PC-9 (cell line): ENCODE measurements around the gene FAM221B. TPM values are rescaled to one million over a fixed set of nuclear protein-coding genes. Genes with fewer than 3 reads are reported as not detected.

Source experiments
- BruUV-seq: library from RNA; stranded (reverse); fragments of 400-500 nt; replicated peaks from 2 replicates; lab custom pipeline; 2021; lab: Mats Ljungman, UMichigan
- CTCF ChIA-PET: fragments of 300-600 bp; sonication (Branson Sonifier 250); formaldehyde crosslinking; loops from one replicate; lab custom pipeline; 2022; ENCODE audit warnings: antibody characterized with exemption; lab: Charles Lee
- POLR2A ChIA-PET: fragments of 300-600 bp; sonication (Branson Sonifier 250); formaldehyde crosslinking; loops from one replicate; lab custom pipeline; 2022; ENCODE audit warnings: antibody characterized with exemption; ENCODE audit not compliant: unreplicated experiment; lab: Charles Lee
- DNase-seq, 2 experiments: peaks; one replicate each; pipeline versions ENCODE4 v3.0.0 to v3.0.0-alpha.2; 2015 to 2022; ENCODE audit warnings: mixed read lengths in 1 of 2
- H2AFZ ChIP-seq: fragments of 200-600 bp; sonication (generic); 2 replicates; pipeline ENCODE4 v1.8.1; 2017; ENCODE audit warnings: antibody characterized with exemption
- H3F3A ChIP-seq: fragments of 200-600 bp; sonication (generic); 2 replicates; pipeline ENCODE4 v1.8.1; 2017; ENCODE audit warnings: antibody characterized with exemption, mild to moderate bottlenecking, low read depth; ENCODE audit not compliant: insufficient read depth
- H3K27ac ChIP-seq: fragments of 200-600 bp; sonication (generic); 2 replicates; pipeline ENCODE4 v1.6.1; 2016; ENCODE audit warnings: mixed run types
- H3K27me3 ChIP-seq: fragments of 200-600 bp; sonication (generic); 2 replicates; pipeline ENCODE4 v1.6.1; 2016; ENCODE audit warnings: low read depth, mixed run types; ENCODE audit not compliant: insufficient read depth
- H3K36me3 ChIP-seq: fragments of 200-600 bp; sonication (generic); 2 replicates; pipeline ENCODE4 v1.6.1; 2016; ENCODE audit warnings: low read depth, mixed run types
- H3K4me1 ChIP-seq: fragments of 200-600 bp; sonication (generic); replicated peaks from 2 replicates; pipeline ENCODE4 v1.6.1; 2016; ENCODE audit warnings: mixed run types; ENCODE audit not compliant: insufficient read depth
- H3K4me2 ChIP-seq: fragments of 200-600 bp; sonication (generic); 2 replicates; pipeline ENCODE4 v1.6.1; 2017; ENCODE audit warnings: mixed run types
- H3K4me3 ChIP-seq: fragments of 200-600 bp; sonication (generic); 2 replicates; pipeline ENCODE4 v1.6.1; 2016; ENCODE audit warnings: mixed run types
- H3K79me2 ChIP-seq: fragments of 200-600 bp; sonication (generic); 2 replicates; pipeline ENCODE4 v1.6.1; 2017; ENCODE audit warnings: low read depth, mixed run types
- H3K9me2 ChIP-seq: fragments of 200-600 bp; sonication (generic); 2 replicates; pipeline ENCODE4 v1.8.1; 2017; ENCODE audit warnings: mild to moderate bottlenecking; ENCODE audit not compliant: insufficient read depth
- H3K9me3 ChIP-seq: fragments of 200-600 bp; sonication (generic); 2 replicates; pipeline ENCODE4 v1.8.1; 2016; ENCODE audit warnings: low read depth; ENCODE audit not compliant: insufficient read depth
- H4K20me1 ChIP-seq: fragments of 200-600 bp; sonication (generic); 2 replicates; pipeline ENCODE4 v1.8.1; 2017; ENCODE audit not compliant: insufficient read depth
- EZH2 ChIP-seq: fragments of 200-600 bp; sonication (generic); IDR thresholded peaks from 2 replicates; pipeline ENCODE4 v1.8.0; 2017; ENCODE audit warnings: antibody characterized with exemption, low read depth
- intact Hi-C: fragments of 100-400 bp; cut with micrococcal nuclease; formaldehyde crosslinking; loops from one replicate; pipeline ENCODE4 v1.10.0; 2022; ENCODE audit not compliant: unreplicated experiment
- total RNA-seq: library from RNA; stranded (reverse); gene quantifications from 2 replicates; pipeline ENCODE4 v1.2.3, GENCODE V29; 2021
- TF ChIP-seq, protein P1 (sequence below): fragments of 200-600 bp; sonication (generic); conservative IDR thresholded peaks from 2 replicates; pipeline ENCODE4 v1.6.1; 2017; ENCODE audit warnings: mixed run types, antibody characterized with exemption, mild to moderate bottlenecking, moderate library complexity

The FAM221B gene
- total RNA-seq, 1 experiment from 2014 or later = not detected

DNA sequence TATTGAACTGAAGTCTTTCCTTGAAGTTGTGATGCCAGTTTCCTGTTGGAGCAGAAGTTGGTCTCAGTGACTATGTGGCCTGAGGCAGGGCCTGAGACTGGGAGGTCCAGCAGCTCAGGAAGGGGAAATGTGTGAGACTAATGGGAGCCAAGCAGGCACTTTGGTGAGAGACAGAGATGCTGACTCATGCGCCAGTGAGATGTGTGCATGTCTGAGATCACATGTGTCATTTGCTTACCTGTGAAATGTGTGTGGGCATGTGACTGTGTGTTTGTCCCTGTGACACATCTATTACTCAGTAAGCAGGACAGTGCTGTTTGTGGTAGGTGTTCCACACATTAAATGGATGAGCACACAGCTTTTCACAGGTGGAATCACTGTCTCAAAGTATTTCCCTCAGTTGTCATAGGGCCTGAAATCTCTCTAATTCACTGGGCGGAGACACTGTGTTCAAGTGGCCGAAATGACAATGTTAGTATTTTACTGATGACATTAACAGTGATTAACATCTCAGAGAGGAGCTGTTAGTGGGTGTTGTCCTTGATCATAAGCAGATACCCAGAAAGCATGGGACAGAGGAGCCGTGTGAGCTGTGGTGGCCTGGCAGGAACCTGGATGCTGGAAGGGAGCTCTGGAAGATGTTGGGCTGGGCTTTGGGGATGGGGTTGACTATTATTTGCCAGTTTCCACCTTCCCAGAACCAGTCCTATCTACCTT is 29.7 kb downstream of the FAM221B start:
- Histone ChIP-seq H2AFZ (no peak overlapping the region), H3K79me2 (no peaks in the 10 kb centered on the region), H4K20me1 (no peaks in the 10 kb centered on the region), H3K27ac (peak overlapping the region; percentile 29; the same call in 1 of the 2 replicates), H3K4me2 (no peak overlapping the region), H3K36me3 (no peaks in the 10 kb centered on the region), H3F3A (no peaks in the 10 kb centered on the region; the same call in 1 of the 2 replicates), H3K4me3 (no peak overlapping the region), H3K9me3 (no peaks in the 10 kb centered on the region), H3K9me2 (no peaks in the 10 kb centered on the region), H3K27me3 (no peaks in the 10 kb centered on the region), H3K4me1 (0 out of 2 replicates have a peak, but pooled peaks cover 7% of the 10 kb centered on the region)
- CTCF ChIA-PET = interaction anchor here (0.6 kb wide), 1 partner anchor 79 kb away, joined by 3 read pairs; no protein-coding TSS in a partner anchor
- TF ChIP-seq EZH2 = no peak
- TF ChIP-seq, protein P1, sequence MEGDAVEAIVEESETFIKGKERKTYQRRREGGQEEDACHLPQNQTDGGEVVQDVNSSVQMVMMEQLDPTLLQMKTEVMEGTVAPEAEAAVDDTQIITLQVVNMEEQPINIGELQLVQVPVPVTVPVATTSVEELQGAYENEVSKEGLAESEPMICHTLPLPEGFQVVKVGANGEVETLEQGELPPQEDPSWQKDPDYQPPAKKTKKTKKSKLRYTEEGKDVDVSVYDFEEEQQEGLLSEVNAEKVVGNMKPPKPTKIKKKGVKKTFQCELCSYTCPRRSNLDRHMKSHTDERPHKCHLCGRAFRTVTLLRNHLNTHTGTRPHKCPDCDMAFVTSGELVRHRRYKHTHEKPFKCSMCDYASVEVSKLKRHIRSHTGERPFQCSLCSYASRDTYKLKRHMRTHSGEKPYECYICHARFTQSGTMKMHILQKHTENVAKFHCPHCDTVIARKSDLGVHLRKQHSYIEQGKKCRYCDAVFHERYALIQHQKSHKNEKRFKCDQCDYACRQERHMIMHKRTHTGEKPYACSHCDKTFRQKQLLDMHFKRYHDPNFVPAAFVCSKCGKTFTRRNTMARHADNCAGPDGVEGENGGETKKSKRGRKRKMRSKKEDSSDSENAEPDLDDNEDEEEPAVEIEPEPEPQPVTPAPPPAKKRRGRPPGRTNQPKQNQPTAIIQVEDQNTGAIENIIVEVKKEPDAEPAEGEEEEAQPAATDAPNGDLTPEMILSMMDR = no peak
- DNase-seq = peak in 1 of 2 experiments; percentile 58
- POLR2A ChIA-PET = no interaction called here
- BruUV-seq = no TSS peak
- intact Hi-C loops = no loop called here

DNA sequence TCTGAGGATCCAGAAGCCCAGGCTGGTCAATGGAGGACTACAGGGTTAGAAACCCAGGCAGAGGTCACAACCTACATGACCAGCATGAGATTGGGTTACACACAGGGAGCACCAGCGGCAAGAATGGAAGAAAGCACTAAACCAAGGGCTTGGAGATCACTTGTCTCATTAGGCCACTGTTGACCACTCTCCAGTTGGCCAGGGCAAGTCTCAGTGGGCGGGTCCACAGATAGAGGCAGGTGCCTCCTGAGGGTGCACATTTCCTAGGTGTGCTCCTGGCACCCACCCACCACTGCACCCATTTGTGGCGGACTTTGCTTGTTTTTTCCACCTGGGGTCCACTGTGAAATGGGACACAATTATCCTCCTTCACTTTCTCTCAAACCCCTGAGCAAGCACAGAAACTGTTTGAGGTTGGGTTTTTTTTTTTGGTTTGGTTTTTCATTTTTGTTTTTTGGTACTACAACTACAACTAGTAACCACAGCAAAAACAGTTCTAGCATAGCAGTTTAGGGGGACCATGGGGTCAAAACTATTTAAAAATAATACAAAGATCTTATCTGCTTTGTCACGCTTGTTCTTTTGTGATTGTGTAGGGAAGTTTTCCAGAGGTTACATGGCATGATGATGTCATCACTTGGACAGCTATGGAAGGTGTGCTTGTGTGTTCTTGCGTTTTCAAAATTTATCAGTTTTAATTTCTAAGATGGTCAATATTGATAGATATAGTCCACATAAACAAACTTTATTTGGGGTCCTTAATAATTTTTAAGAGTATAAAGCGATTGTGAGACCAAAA is 31.0 kb downstream of the FAM221B start:
- intact Hi-C loops = no loop called here
- Histone ChIP-seq H3K9me3 (no peaks in the 10 kb centered on the region), H3K27ac (no peak overlapping the region)

DNA sequence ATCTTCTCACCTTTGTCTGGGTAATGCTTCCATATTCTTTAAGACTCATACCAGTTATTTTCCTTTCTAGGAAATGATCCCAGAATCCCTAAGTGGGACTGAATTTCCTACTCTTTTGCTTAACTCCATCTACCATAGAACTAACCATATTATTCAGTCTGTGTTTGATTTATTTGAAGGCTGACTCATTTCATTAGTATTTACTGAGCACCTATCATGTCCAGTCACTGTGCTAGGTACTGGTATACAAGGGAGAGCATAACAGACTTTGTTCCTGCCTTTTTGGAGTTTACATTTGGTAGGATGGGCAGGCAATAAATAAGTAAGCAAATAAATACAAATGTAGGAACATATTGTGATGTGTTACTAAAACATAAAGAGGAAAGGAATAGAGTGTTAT is 32.8 kb downstream of the FAM221B start:
- Histone ChIP-seq H3K79me2 (no peaks in the 10 kb centered on the region), H3K4me3 (no peak overlapping the region), H3K36me3 (no peaks in the 10 kb centered on the region), H3K27ac (no peak overlapping the region), H3K4me2 (no peak overlapping the region), H3K9me2 (no peaks in the 10 kb centered on the region), H3F3A (no peaks in the 10 kb centered on the region; the same call in 1 of the 2 replicates), H2AFZ (no peak overlapping the region), H3K9me3 (no peaks in the 10 kb centered on the region), H4K20me1 (no peaks in the 10 kb centered on the region), H3K27me3 (no peaks in the 10 kb centered on the region), H3K4me1 (0 out of 2 replicates have a peak, but pooled peaks cover 7% of the 10 kb centered on the region)
- ChIA-PET POLR2A (no interaction called here), CTCF (interaction anchor here (0.6 kb wide), 1 partner anchor 287 kb away, joined by 3 read pairs; no protein-coding TSS in a partner anchor)
- no peak for TF ChIP-seq EZH2
- TF ChIP-seq, protein P1 = no peak
- intact Hi-C loops = no loop called here
- DNase-seq = no peak
- no TSS peak for BruUV-seq

More for the DNA sequence above, 31.0 kb downstream of the FAM221B start:
- no peaks in the 10 kb centered on the region for H4K20me1 ChIP-seq
- H3K4me2 ChIP-seq = no peak overlapping the region
- no TSS peak for BruUV-seq
- H3K36me3 ChIP-seq = no peaks in the 10 kb centered on the region
- no peak for DNase-seq
- POLR2A ChIA-PET = no interaction called here
- CTCF ChIA-PET = no interaction called here
- H3K27me3 ChIP-seq = no peaks in the 10 kb centered on the region
- H3F3A ChIP-seq = no peaks in the 10 kb centered on the region; the same call in 1 of the 2 replicates
- H2AFZ ChIP-seq = no peak overlapping the region
- H3K4me1 ChIP-seq = 0 out of 2 replicates have a peak, but pooled peaks cover 7% of the 10 kb centered on the region
- no peaks in the 10 kb centered on the region for H3K79me2 ChIP-seq
- TF ChIP-seq, protein P1 = no peak
- TF ChIP-seq EZH2 = no peak
- no peak overlapping the region for H3K4me3 ChIP-seq
- H3K9me2 ChIP-seq = no peaks in the 10 kb centered on the region
